ENCODE data around the gene PPL.
"Not testable (repeated sequence)": the region's sequence is repeated elsewhere in the genome, so short reads cannot be mapped to it uniquely, and the experiment has no call there.

Gene PPL

DNA sequence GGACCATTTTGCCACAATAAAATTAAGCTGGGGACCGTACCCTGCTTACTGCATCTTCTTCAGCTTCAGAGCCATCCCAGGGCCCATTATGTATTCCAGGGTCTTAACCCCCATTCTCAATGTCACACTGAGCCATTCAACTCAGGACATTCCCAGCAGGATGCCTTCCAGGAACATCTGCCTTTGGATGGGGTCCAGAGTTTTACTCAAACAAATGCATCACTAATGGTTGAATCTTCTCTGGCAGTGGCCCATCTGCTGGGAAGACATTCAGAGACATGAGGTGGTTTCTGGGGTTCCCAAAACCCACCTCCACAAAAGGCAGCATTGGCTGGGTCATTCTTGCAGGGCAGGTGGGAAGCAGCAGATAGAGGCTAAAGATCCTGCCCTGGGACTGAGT is 17.8 kb upstream of the PPL start:
- no peak overlapping the region for H3K4me3 ChIP-seq (replicated peaks; ENCODE audit: low read depth, low read length)
- DNase-seq (ENCODE audit: low read depth) = no peak
- TF ChIP-seq, protein P1, sequence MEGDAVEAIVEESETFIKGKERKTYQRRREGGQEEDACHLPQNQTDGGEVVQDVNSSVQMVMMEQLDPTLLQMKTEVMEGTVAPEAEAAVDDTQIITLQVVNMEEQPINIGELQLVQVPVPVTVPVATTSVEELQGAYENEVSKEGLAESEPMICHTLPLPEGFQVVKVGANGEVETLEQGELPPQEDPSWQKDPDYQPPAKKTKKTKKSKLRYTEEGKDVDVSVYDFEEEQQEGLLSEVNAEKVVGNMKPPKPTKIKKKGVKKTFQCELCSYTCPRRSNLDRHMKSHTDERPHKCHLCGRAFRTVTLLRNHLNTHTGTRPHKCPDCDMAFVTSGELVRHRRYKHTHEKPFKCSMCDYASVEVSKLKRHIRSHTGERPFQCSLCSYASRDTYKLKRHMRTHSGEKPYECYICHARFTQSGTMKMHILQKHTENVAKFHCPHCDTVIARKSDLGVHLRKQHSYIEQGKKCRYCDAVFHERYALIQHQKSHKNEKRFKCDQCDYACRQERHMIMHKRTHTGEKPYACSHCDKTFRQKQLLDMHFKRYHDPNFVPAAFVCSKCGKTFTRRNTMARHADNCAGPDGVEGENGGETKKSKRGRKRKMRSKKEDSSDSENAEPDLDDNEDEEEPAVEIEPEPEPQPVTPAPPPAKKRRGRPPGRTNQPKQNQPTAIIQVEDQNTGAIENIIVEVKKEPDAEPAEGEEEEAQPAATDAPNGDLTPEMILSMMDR (IDR thresholded peaks at IDR 0.05; ENCODE audit: low read length, missing control alignments) = no peak

DNA sequence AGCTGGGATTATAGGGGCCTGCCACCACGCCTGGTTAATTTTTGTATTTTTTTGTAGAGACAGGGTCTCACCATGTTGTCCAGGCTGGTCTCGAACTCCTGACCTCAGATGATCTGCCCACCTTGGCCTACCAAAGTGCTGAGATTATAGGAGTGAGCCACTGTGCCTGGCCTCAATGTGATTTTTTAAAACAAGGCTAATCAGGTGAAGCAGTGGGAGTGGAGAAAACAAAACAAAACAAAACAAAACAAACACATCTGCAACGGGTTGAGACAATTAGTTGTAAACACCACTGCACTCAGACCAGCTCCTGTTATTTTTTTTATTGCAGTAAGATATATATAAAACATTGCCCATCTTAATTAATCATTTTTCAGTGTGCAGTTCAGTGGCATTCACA is 14.6 kb upstream of the PPL start:
- not testable (repeated sequence) for H3K4me3 ChIP-seq (replicated peaks; ENCODE audit: low read depth, low read length); DNase-seq (ENCODE audit: low read depth)

DNA sequence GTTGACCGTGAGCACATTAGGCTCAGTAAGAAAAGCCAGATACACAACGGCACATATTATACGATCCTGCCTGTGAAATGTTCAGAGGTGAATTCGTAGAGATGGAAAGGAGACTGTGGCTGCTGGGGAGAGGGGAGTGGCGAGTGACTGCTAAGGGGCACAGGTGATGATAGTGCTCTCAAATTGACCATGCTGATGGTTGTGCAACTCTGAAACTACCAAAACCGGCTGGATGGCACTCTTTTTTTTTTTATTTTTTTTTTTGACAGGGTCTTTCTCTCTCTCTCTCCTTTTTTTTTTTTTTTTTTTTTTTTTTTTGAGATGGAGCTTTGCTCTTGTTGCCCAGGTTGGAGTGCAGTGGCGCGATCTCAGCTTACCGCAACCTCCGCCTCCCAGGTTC is 13.0 kb upstream of the PPL start:
- TF ChIP-seq, protein P1 (IDR thresholded peaks at IDR 0.05; ENCODE audit: low read length, missing control alignments) = no peak
- no peak for DNase-seq (ENCODE audit: low read depth)
- no peak overlapping the region for H3K4me3 ChIP-seq (replicated peaks; ENCODE audit: low read depth, low read length)

DNA sequence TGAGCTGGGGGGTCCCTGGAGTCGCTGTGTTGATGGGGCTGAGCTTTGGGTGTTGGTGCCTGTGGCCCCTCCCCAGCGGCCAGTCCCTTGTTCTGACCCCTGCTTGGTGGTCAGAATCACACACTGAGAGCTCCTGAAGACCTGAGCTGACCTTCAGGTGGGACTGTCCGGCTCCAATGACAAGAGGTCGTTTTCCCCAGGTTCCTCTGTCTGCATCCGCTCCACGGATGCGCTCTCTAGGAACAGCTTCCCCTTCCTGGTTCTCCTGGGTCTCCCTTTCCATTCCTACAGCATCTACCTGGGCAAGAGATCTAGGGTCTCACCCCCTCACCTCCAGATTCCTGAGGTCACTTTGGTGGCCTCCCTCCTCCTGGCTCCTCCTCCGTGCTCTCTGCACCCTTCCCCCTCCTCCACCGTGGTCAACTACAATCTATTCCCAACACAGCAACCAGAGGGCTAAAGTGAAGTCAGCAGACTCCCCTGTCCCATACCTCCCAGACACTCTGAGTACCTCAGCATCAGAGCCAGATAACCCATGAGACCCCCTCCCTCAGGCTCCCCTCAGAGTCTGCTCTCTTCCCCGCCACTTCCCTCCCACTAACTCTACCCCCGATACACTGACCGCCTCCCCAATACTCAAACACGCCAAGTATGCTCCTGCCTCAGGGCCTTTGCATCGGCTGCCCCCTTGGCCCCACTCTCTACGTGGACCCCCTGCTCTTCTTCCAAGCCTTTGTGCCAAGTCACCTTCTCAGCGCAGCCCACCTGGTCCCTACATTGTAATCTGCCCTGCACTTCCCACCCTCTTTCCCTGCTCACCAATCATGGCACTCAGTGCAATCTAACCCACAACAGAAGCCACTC is 12.2 kb upstream of the PPL start:
- H3K4me3 ChIP-seq (replicated peaks; ENCODE audit: low read depth, low read length) = no peak overlapping the region
- TF ChIP-seq, protein P1 (IDR thresholded peaks at IDR 0.05; ENCODE audit: low read length, missing control alignments) = no peak
- DNase-seq (ENCODE audit: low read depth) = no peak

DNA sequence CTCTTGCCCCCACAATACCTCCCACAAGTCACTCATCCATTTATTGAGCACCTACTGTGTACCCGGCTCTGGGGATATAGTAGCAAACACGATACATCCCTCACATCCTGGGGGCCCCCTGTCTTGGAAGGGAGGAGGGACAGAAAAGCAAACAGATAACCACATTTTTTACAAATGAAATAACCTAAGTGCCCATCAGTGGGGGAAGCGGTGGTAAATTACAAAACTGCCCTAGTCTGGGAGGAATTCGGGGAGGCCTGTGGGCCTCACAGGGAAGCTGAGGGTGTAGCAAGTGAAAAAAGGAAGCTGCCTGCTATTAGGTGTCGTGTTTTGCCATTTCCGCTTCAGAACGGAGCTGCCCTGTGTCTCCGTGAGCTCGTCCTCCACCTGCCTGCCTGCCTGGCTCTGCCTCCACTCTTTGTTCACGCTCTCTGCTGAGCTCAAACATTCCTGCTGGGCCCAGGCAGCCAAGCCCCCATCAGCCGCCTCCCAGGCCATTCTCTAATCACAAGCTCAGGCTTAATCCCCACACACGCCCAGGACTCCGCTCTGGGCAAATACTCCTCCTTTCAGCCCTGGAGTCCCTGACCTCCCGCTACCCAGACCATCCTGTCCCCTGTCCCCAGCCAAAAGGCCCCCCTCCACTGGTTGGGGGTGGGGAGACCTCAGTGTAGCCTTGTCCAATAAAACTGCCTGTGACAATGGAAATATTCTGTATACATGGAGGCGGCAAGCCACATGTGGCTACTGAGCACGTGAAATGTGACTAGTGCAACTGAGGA is 11.0 kb upstream of the PPL start:
- no peak overlapping the region for H3K4me3 ChIP-seq (replicated peaks; ENCODE audit: low read depth, low read length)
- DNase-seq (ENCODE audit: low read depth) = no peak
- TF ChIP-seq, protein P1 (IDR thresholded peaks at IDR 0.05; ENCODE audit: low read length, missing control alignments) = no peak

DNA sequence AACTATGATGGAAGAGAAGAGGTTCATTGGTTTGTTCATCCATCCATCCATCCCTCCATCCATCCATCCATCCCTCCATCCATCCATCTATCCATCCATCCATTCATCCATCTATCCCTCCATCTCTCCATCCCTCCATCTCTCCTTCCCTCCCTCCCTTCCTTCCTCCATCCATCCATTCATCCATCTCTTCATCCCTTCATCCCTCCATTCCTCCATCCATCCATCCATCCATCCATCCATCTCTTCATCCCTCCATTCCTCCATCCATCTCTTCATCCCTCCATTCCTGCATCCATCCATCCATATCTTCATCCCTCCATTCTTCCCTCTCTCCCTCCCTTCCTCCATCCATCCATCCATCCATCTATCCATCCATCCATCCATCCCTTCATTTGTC is 10.0 kb upstream of the PPL start:
- no peak for DNase-seq (ENCODE audit: low read depth)
- TF ChIP-seq, protein P1 (IDR thresholded peaks at IDR 0.05; ENCODE audit: low read length, missing control alignments) = no peak
- no peak overlapping the region for H3K4me3 ChIP-seq (replicated peaks; ENCODE audit: low read depth, low read length)

Data from fibroblast of pulmonary artery (primary cell).